ENCODE measurements around the gene ACTL7B. TPM values are rescaled to one million over a fixed set of nuclear protein-coding genes. Genes with fewer than 3 reads are reported as not detected.

Gene ACTL7B
- total RNA-seq, 3 donors from 2014 or later, result 0.19 TPM; not detected in 2

DNA sequence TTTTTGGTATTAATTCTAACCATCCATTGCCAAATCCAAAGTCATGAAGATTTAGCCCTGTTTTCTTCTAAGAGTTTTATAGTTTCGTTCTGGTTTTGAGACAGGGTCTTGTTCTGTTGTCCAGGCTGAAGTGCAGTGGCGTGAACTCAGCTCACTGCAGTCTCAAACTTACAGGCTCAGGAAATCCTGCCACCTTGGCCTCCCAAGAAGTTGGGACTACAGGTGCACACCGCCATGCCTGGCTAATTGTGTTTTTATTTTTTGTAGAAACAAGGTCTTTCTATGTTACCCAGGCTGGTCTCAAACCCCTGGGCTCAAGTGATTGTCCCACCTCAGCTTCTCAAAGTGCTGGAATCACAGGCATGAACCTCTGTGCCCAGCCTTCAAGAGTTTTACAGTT is 27.3 kb upstream of the ACTL7B start:
- H3K36me3 Mint-ChIP-seq (ENCODE audit: insufficient read depth), result peaks cover 55% of the 10 kb centered on the region
- H3K27me3 Mint-ChIP-seq (ENCODE audit: low read depth), result no peaks in the 10 kb centered on the region
- H3K9me3 Mint-ChIP-seq, result no peaks in the 10 kb centered on the region
- DNase-seq (no peak), ATAC-seq (no peak)
- H3K4me1 Mint-ChIP-seq (ENCODE audit: low read depth), result peaks cover 15% of the 10 kb centered on the region
- no peak overlapping the region for H3K4me3 Mint-ChIP-seq

DNA sequence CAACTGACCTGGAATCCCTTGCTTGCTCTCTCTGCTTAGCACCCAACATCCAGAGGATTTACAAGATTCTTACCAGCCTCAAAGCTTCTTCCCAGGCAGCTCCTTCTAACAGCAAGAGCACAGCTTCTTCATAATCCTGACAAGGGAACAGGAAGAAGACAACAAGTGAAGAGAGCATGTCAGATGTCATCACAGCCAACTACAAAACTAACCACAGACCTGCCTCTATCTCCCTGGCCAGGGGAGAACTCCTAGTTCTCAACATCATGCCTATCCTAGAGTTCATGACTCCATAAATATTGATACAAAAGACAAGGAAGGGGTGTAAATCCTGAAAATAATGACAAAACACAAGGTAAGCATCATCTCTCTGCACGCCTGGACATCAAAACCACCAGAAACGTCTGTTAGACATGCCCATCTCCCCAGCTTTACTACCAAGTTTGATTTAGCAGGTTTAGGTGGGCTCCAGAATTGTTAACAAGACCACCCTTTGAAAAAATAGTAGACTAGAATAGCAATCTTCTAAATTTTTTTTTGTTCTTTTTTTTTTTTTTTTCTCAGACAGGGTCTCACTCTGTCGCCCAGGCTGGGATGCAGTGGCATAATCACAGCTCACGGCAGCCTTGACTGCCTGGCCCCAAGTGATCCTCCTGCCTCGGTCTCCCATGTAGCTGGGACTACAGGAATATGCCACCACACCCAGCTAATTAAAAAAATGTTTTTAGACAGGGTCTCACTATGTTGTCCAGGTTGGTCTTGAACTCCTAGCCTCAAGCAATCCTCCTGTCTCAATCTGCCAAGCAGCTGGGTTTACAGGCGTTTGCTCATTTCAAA is 26.5 kb upstream of the ACTL7B start:
- Mint-ChIP-seq H3K36me3 (ENCODE audit: insufficient read depth) (peaks cover 59% of the 10 kb centered on the region), H3K27me3 (ENCODE audit: low read depth) (no peaks in the 10 kb centered on the region), H3K4me3 (no peak overlapping the region), H3K4me1 (ENCODE audit: low read depth) (peaks cover 15% of the 10 kb centered on the region), H3K9me3 (no peaks in the 10 kb centered on the region)
- no peak for DNase-seq
- ATAC-seq, result no peak

DNA sequence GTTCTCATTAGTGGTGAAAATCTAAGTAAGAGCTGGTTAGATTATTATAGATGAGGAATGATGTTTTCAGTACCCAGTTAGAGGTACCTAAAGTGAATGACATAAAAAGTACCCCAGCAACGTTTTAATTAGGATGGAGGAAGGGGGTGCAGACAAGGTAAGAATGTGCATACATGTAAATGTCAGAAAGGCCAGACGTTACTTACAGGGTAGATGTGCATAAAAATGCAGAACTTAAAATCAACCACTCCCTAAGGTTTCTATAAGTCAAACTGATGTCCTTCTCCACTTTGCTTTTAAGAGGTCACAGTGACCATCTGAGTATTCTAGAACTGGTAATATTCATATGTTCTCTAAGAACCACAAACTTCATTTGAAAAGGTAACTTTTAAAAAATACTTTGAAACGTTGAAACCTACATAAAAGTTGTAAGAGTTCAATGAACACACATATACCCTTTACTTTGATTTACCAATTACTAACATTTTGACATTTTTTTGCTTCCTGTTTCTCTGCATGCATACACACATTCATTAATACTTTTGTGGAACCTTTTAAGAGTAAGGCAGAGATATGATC is 25.0 kb upstream of the ACTL7B start:
- H3K9me3 Mint-ChIP-seq, result no peaks in the 10 kb centered on the region
- H3K4me3 Mint-ChIP-seq, result no peak overlapping the region
- H3K36me3 Mint-ChIP-seq (ENCODE audit: insufficient read depth), result peaks cover 57% of the 10 kb centered on the region
- H3K27me3 Mint-ChIP-seq (ENCODE audit: low read depth), result no peaks in the 10 kb centered on the region
- peaks cover 8% of the 10 kb centered on the region for H3K4me1 Mint-ChIP-seq (ENCODE audit: low read depth)
- DNase-seq, result no peak
- no peak for ATAC-seq

DNA sequence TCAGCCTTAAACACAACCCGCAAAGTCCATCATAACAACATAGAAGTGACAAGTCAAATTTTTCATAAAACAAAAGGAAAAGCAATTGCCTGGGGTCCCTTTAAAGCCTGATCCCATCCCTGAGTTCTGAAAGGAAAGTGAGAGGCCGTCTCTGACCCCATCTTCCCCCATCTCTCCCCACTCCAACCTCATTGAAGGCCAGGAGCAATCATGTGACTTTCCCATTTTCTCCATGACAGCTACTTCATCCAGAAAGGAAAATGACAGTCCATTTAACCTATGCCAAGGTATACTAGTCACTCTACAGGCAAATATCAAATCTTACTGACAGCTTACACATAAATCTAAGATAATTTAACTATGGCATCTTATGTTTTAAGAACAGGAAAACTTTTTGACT is 21.7 kb upstream of the ACTL7B start:
- no peaks in the 10 kb centered on the region for H3K9me3 Mint-ChIP-seq
- H3K36me3 Mint-ChIP-seq (ENCODE audit: insufficient read depth), result peaks cover 69% of the 10 kb centered on the region
- no peak overlapping the region for H3K4me3 Mint-ChIP-seq
- ATAC-seq, result no peak
- H3K4me1 Mint-ChIP-seq (ENCODE audit: low read depth), result no peaks in the 10 kb centered on the region
- DNase-seq, result no peak
- H3K27me3 Mint-ChIP-seq (ENCODE audit: low read depth), result no peaks in the 10 kb centered on the region

DNA sequence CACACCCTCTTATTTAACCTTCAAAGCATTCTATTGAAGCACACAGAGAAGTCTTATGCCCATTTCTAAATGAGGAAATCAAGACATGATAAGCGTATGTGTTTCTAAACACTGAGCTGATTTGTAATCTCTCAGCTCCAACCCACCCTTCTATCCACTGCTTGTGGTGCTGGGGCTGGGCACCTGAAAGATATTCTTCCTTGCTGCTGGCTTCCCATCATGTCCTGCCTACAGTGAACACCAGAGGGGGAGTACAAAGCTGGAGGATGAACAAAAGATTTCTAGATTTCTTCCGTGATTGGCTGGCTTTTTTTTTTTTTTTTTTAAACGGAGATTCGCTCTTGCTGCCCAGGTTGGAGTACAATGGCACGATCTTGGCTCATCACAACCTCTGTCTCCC is 20.6 kb upstream of the ACTL7B start:
- Mint-ChIP-seq H3K27me3 (ENCODE audit: low read depth) (no peaks in the 10 kb centered on the region), H3K36me3 (ENCODE audit: insufficient read depth) (peaks cover 73% of the 10 kb centered on the region), H3K4me1 (ENCODE audit: low read depth) (no peaks in the 10 kb centered on the region), H3K9me3 (no peaks in the 10 kb centered on the region), H3K4me3 (no peak overlapping the region)
- ATAC-seq (no peak), DNase-seq (no peak)

DNA sequence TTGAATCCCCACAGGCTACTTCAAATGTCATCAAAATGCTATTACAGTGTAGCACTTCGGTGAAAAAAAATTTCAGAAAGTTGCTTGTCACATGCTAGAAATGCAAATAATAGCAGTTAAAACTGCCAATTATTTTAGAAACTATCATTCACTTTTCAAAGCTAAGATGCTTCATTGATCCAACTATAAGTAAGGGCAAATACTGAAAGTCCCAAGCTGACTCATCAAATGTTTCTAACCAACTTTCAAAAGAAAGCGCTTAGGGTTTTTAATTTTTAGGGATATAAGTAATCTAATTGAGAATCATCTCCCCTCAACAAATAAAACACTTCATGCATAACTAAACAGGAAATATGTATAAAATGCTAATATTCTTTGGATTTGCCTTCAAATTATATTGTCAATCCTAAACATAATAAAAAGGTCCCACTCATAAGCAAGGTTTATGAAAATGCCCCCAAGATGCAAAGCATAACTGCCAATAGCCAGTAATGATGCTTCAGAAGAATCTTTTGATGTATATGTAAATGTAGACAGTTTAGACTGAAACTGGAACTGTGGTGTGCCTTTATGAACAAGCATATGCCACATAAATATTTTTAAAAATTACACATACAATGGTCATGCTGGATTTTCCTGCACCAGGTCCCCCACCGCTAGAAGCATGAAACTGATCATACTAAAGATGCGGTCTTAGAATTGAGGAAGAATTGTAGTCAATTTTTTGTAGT is 18.4 kb upstream of the ACTL7B start:
- Mint-ChIP-seq H3K4me3 (no peak overlapping the region), H3K4me1 (ENCODE audit: low read depth) (no peaks in the 10 kb centered on the region), H3K27me3 (ENCODE audit: low read depth) (no peaks in the 10 kb centered on the region), H3K9me3 (no peaks in the 10 kb centered on the region), H3K36me3 (ENCODE audit: insufficient read depth) (peaks cover 72% of the 10 kb centered on the region)
- ATAC-seq, result peak in 1 of 2 donors; percentile 21
- DNase-seq, result no peak

DNA sequence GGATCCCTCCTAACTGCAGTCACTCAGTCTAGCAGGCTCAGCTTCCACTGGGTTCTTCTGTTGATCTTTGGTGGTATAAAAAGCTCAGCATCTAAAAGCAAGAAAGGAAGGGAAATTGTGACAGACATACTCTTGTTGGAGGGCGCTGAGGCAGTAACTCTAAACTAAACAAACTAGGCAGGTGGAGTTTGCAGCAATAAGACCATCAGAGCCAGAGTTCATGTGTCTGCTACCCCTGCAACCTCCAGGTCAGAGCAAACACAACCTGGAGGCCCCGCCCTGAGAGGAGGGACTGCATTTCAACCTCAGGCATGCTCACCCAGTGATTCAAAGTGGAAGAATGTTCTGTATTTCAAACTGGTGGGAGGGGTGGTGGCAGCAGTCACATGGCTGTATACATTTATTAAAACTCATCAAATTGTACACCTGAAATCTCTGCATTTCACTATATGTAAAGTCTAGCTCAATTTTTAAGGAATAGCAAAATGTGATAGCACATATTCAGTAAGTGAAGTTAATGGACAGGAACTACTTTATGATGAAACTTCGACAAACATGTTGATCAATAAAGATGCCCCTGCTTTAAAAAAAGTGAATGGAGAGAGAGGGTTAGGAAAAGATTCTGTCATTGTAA is 13.4 kb upstream of the ACTL7B start:
- Mint-ChIP-seq H3K27me3 (ENCODE audit: low read depth) (no peaks in the 10 kb centered on the region), H3K9me3 (no peaks in the 10 kb centered on the region), H3K4me1 (ENCODE audit: low read depth) (no peaks in the 10 kb centered on the region), H3K36me3 (ENCODE audit: insufficient read depth) (peaks cover 50% of the 10 kb centered on the region), H3K4me3 (no peak overlapping the region)
- ATAC-seq, result no peak
- DNase-seq, result no peak

DNA sequence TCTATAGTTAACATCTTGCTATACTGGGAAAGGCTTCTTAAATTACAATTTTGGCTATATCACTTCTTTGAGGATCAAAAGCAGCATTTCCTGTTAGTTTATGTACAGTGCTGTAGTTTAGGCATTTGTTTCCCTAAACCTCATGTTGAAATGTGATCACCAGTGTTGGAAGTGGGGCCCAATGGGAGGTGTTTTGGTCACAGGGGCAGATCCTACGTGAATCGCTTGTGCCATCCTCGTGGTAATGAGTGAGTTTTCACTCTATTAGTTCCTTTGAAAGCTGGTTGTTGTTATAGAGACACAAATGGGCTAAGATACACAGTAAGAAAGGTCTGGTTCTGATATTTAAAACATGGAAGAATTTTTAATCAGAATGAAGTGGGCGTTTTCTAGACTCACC is 12.0 kb upstream of the ACTL7B start:
- DNase-seq, result no peak
- Mint-ChIP-seq H3K27me3 (ENCODE audit: low read depth) (no peaks in the 10 kb centered on the region), H3K36me3 (ENCODE audit: insufficient read depth) (peaks cover 42% of the 10 kb centered on the region), H3K4me1 (ENCODE audit: low read depth) (no peaks in the 10 kb centered on the region), H3K4me3 (no peak overlapping the region), H3K9me3 (no peaks in the 10 kb centered on the region)
- no peak for ATAC-seq

DNA sequence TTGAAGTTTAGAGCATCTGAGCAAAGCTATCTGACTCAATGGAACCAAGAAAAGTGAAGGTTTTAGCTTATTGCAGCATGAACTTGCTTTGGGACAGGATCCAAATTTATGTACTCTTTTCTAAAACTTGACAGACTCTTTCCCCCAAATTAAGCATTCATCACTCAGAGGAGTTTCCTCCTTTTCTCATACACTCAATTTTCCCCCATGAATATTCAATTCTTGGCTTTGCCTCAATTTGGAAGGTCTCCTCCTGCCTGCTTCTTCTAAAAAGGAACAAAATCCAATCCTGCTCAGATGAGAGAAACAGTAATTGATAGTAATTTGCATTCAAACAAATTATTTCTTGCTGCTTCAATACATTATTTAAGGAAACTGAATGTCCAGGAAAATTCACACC is 11.3 kb upstream of the ACTL7B start:
- Mint-ChIP-seq H3K36me3 (ENCODE audit: insufficient read depth) (peaks cover 38% of the 10 kb centered on the region), H3K27me3 (ENCODE audit: low read depth) (no peaks in the 10 kb centered on the region), H3K9me3 (no peaks in the 10 kb centered on the region), H3K4me3 (no peak overlapping the region), H3K4me1 (ENCODE audit: low read depth) (no peaks in the 10 kb centered on the region)
- no peak for DNase-seq
- ATAC-seq, result no peak

DNA sequence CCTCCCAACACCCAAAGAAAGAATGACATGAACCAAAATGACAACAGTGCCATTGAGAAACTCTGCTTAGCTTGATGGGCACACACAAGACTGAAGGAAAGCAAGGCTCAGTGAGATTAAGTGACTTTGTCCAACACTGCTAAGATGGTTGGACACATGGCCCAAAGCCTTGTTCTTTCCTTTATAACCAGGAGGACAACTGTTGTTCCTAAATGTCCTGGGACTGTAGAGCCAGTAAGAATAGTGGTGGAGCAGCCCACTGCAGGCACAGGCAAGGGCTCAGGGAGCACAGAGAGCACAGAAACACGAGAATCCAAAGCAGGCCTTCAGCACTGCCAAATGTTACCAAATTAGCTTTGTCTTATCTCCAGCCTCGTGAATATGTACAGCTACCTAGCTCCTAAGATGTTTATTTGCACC is 10.2 kb upstream of the ACTL7B start:
- Mint-ChIP-seq H3K27me3 (ENCODE audit: low read depth) (no peaks in the 10 kb centered on the region), H3K36me3 (ENCODE audit: insufficient read depth) (peaks cover 30% of the 10 kb centered on the region), H3K4me3 (no peak overlapping the region), H3K9me3 (no peaks in the 10 kb centered on the region), H3K4me1 (ENCODE audit: low read depth) (no peaks in the 10 kb centered on the region)
- DNase-seq (no peak), ATAC-seq (no peak)

DNA sequence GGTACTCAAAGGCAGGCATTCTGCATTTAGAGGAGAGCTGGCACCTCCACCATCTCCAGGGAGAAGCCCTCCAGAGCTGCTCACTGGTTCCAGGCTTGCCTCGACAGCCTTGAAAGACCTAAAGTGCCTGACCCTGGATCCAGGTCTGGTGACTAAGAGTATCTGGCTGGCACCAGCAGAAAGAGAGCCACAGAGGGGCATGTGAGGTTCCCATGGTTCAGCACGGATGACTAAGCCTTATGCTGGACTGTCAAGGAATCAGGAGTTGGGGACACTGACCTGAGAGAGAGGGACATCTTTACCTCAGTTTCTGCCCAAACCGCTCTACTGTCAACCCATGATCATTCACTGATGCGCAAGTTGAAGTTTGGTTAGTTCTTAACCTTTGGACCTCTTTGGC is 9.3 kb upstream of the ACTL7B start:
- H3K36me3 Mint-ChIP-seq (ENCODE audit: insufficient read depth), result peaks cover 22% of the 10 kb centered on the region
- DNase-seq (no peak), ATAC-seq (no peak)
- H3K4me1 Mint-ChIP-seq (ENCODE audit: low read depth), result no peaks in the 10 kb centered on the region
- H3K9me3 Mint-ChIP-seq, result no peaks in the 10 kb centered on the region
- no peaks in the 10 kb centered on the region for H3K27me3 Mint-ChIP-seq (ENCODE audit: low read depth)
- H3K4me3 Mint-ChIP-seq, result no peak overlapping the region

DNA sequence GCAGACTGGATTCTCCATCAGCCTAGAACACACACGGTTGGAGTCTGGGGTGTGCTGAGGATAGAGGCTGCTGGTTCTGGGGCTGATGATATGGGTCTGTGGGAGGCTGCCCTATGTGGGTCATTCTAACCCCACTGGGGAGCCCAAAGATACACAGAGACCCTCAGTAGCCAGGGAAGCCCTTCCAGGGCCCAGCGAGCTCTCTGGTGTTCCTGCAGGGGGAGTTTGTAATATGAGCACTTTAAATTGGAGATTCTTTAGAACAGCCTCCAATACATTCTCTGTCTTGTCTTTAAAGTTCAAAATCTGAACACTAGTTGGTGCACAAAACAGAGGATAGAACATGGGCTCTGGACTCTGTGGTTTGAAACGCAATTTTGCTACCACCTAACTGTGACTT is 8.7 kb upstream of the ACTL7B start:
- Mint-ChIP-seq H3K36me3 (ENCODE audit: insufficient read depth) (peaks cover 20% of the 10 kb centered on the region), H3K27me3 (ENCODE audit: low read depth) (no peaks in the 10 kb centered on the region), H3K9me3 (no peaks in the 10 kb centered on the region), H3K4me3 (no peak overlapping the region), H3K4me1 (ENCODE audit: low read depth) (no peaks in the 10 kb centered on the region)
- DNase-seq, result no peak
- ATAC-seq, result no peak

DNA sequence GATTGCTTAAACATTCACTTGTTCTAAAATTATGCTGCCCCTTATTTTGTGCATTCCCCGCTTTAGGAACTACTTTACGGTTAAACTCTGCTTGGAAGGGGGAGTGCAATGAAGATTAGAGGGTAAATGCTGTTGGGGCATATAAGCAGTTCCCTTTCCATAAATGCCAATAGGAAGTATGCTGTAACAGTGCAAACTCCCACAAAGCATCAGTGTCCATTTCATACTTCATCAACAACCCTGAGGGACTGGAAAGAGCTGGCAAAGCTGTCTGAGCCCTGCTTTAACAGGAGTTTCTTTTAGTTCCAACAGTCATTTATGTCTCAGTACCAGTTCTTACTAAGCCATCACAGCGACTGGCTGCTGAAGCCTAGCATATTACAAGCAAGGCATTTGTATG is 8.1 kb upstream of the ACTL7B start:
- no peak overlapping the region for H3K4me3 Mint-ChIP-seq

DNA sequence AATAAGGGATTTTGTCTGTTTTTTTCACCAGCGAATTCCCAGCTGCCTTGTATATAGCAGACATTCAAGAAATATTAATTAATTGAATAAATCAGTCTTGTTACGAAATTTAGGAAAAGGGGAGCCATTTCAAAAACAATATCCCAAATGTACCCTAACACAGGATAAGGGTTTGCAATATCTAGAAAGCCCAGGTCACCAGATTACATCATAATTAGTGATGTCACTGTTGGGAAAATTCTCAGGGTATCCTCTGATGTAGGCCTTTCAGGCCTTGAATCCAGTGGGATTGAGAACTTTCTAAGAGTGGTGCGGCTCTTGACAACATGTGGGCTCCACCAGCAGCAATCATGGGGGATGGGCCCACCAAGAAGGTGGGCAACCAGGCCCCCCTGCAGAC is 6.2 kb upstream of the ACTL7B start, which contains the start of gene ACTL7A:
Gene ACTL7A, plus strand, starts transcription at position 270 of the 400 bp plus-strand sequence. Its CDS starts 57 bp downstream, at position 327.
- no peak for ATAC-seq
- no peaks in the 10 kb centered on the region for H3K27me3 Mint-ChIP-seq (ENCODE audit: low read depth)
- DNase-seq, result no peak
- H3K4me3 Mint-ChIP-seq, result no peak within 1 kb of the TSS
- H3K36me3 Mint-ChIP-seq (ENCODE audit: insufficient read depth), result peaks cover 3% of the 10 kb centered on the region
- no peaks in the 10 kb centered on the region for H3K9me3 Mint-ChIP-seq
- H3K4me1 Mint-ChIP-seq (ENCODE audit: low read depth), result no peaks in the 10 kb centered on the region

More for the DNA sequence above, 8.1 kb upstream of the ACTL7B start:
- DNase-seq (no peak), ATAC-seq (no peak)
- no peaks in the 10 kb centered on the region for H3K4me1 Mint-ChIP-seq (ENCODE audit: low read depth)
- H3K27me3 Mint-ChIP-seq (ENCODE audit: low read depth), result no peaks in the 10 kb centered on the region
- H3K36me3 Mint-ChIP-seq (ENCODE audit: insufficient read depth), result peaks cover 16% of the 10 kb centered on the region
- no peaks in the 10 kb centered on the region for H3K9me3 Mint-ChIP-seq

All from activated T-cell treated with anti-CD3 and anti-CD28 coated beads, Interleukin-2, amount 50 U/mL, for 4 hours (primary cell).